Adipocyte (in vitro differentiated cells): ENCODE measurements around the gene ZCCHC24.
A peak's percentile ranks its signal among the peaks of the same experiment; 100 is the strongest.

Source experiments
- DNase-seq: peaks from one replicate; pipeline ENCODE4 v3.0.0-alpha.2; 2015; ENCODE audit warnings: low read depth
- H3K27me3 ChIP-seq: replicated peaks from 2 replicates; pipeline ENCODE4 v1.7.0; 2013; ENCODE audit warnings: mild to moderate bottlenecking, low read length, moderate library complexity; ENCODE audit not compliant: control insufficient read depth, insufficient read depth
- H3K36me3 ChIP-seq: 2 replicates; pipeline ENCODE4 v1.7.0; 2013; ENCODE audit warnings: low read length, mild to moderate bottlenecking, moderate library complexity; ENCODE audit not compliant: control insufficient read depth, insufficient read depth, severe bottlenecking
- H3K4me1 ChIP-seq: 2 replicates; pipeline ENCODE4 v1.7.0; 2013; ENCODE audit warnings: mild to moderate bottlenecking, low read length, moderate library complexity; ENCODE audit not compliant: control insufficient read depth, insufficient read depth
- H3K4me3 ChIP-seq: 2 replicates; pipeline ENCODE4 v1.7.0; 2013; ENCODE audit warnings: mild to moderate bottlenecking, low read length, moderate library complexity
- H3K9ac ChIP-seq: 2 replicates; pipeline ENCODE4 v1.7.0; 2013; ENCODE audit warnings: mild to moderate bottlenecking, low read length, moderate library complexity
- H3K9me3 ChIP-seq: 2 replicates; pipeline ENCODE4 v1.7.0; 2013; ENCODE audit warnings: mild to moderate bottlenecking, low read length, moderate library complexity; ENCODE audit not compliant: control insufficient read depth

ZCCHC24 gene

DNA sequence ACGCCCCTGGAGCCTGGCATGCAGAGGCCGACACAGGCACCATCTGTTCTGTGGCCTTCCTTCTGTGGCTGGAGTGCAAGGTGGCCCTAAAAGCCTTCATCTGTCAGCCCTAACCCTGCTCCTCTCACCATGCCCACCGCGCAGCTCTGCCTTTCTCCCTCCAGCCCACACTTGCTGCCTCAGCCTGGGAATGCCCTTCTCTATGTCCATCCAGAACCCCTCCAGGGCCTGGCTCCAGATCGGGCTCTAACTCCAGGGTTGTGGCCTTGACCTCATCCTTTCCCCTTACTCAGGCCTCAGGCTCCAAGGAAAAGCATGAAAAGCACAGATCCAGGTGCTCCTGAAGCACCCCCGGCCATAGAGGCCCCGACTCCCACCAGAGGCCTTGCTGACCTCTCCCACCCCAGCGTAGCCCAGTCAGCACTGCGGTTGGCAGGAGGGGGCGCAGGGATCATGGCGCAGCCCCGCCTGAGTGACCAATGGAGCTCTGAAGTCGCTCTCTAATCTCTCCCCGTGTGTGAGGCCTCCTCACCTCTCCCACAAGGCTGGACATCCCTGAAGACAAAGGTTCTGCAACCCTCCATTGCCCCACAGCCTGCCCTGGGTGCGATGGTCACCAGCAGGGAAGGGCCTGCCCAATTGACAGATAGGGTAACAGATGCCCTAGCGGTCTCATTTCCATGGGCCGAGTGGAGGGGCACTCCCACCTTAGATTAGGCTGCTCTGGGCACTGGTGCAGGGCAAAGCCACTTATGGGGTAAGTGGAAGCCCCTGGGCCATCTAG is 9.2 kb downstream of the ZCCHC24 start:
- Histone ChIP-seq H3K9ac (peak overlapping the region; percentile 95), H3K4me3 (peak overlapping the region; percentile 25), H3K36me3 (peaks cover 47% of the 10 kb centered on the region), H3K4me1 (peaks cover 96% of the 10 kb centered on the region), H3K9me3 (no peaks in the 10 kb centered on the region), H3K27me3 (no peaks in the 10 kb centered on the region)
- no peak for DNase-seq

DNA sequence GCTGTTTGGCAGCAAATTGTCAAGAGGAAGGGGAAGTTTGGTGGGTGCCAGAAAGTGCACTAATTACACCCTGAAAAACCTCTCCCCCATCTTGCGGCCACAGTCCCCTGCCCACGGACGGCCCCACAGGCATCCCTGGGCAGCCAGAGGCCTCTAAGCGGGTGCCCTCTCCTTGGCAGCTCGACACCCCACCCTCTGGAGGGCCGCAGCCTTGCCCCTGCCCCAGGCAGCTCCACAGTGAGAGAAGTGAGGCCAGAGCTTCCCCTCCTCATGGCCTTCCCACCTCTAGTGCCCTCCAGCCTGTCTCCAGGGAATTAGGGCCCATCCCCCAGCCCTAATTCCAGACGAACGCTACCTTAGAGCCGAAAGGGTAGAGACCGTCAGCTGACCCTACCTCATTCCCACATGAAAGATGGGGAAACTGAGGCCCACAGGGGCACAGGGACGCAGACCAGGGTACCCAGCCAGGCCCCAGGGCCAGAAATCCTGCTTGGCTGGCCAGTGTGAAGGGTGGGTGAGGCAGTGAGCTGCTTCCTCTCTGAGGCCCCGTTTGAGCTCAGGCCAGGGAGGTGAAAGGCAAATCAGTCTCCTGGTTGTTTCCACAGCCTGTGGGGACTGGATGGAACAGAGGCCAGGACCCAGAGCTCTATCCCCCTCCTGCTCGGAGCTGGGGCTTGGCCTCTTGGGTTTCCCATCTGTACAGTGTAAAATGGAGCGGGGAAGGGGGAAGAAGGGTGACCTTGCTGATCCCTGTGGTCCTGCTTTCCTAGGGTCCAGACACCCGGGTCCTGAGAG is 10.0 kb downstream of the ZCCHC24 start:
- H3K9me3 ChIP-seq: no peaks in the 10 kb centered on the region
- H3K9ac ChIP-seq: peak overlapping the region; percentile 95
- peaks cover 52% of the 10 kb centered on the region for H3K36me3 ChIP-seq
- H3K4me1 ChIP-seq: peaks cover 96% of the 10 kb centered on the region
- peak; percentile 57 for DNase-seq
- H3K4me3 ChIP-seq: peak overlapping the region; percentile 53
- H3K27me3 ChIP-seq: no peaks in the 10 kb centered on the region

- peaks cover 96% of the 10 kb centered on the region for H3K4me1 ChIP-seq
Observed at GRCh38 chr10:79434821-79435251, 10.6 kb downstream of the ZCCHC24 start.

DNA sequence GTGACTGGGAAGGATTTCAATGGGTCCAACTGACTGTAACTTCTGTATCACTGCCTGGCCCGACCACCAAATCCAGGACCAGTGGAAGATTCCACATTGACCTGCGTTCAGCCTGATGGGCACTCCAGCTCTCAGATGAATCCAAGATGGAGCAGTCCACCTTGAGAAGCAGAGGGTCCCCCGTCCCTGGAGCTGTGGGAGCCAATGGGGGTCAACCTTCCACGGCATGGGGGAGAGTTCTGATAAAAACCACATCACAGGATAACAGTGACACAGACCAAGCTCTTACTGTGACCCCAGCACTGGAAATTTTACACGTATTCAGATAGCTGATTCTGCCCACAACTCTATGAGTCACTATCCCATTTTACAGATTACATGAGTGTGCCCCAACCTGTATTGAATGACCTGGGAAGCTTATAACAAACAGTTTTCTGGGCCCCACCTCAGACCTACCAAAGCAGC is 11.2 kb downstream of the ZCCHC24 start:
- peaks cover 94% of the 10 kb centered on the region for H3K4me1 ChIP-seq
- no peak for DNase-seq

More at GRCh38 chr10:79434821-79435251, 10.6 kb downstream of the ZCCHC24 start:
- Histone ChIP-seq H3K4me3 (peak overlapping the region; percentile 70), H3K36me3 (peaks cover 58% of the 10 kb centered on the region), H3K9me3 (no peaks in the 10 kb centered on the region), H3K27me3 (no peaks in the 10 kb centered on the region), H3K9ac (peak overlapping the region; percentile 95)
- DNase-seq: peak; percentile 85

DNA sequence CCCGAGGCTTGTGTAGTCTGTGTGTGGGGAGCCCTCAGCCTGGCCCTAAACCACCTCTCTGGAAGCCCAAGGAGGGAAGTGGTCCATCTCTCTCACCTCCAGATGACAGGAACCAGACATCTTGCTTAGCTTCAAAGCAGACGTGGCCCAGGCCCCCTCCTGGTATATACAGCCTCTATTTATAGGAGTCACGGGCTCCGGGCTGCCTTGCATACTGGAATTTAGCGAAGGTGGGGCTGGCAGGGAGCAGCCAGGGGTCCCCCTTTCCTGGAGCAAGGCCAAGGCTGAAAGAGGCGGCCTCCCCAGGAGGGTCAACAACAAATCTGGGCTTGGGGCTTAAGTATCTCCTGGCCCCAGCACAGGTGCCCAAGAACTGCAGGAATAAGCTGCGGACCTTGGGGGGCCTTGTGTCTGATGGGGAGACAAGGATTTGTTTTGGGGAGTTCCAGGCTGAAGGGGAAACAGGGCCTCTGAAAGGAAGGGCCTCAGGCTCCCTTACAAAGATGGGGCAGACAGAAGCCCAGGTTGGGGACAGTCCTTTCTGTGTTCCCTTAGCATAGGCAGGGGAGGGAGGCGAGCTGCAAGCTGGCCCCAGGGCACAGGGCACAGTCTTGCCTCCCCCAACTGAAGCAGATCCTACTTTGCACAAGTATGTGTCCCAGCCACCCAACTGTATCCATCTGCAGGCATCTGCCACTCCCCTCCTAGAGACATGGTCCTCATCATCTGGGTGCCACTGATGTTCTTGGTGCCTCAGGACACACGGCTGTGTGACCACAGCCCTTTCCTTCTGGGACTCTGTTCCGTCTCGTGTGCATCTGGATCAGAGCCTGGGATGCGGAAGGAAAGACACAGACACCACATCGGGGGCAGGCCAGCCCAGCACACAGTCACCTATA is 11.9 kb downstream of the ZCCHC24 start:
- DNase-seq: no peak
- Histone ChIP-seq H3K4me1 (peaks cover 88% of the 10 kb centered on the region), H3K36me3 (peaks cover 64% of the 10 kb centered on the region)

More for the DNA sequence above, 11.2 kb downstream of the ZCCHC24 start:
- H3K36me3 ChIP-seq: peaks cover 64% of the 10 kb centered on the region
- H3K9ac ChIP-seq: peak overlapping the region; percentile 95
- H3K9me3 ChIP-seq: no peaks in the 10 kb centered on the region
- no peaks in the 10 kb centered on the region for H3K27me3 ChIP-seq
- peak overlapping the region; percentile 70 for H3K4me3 ChIP-seq

GRCh38 chr10:79431891-79432831 is 13.3 kb downstream of the ZCCHC24 start:
- H3K9ac ChIP-seq: peak overlapping the region; percentile 95
- H3K27me3 ChIP-seq: no peaks in the 10 kb centered on the region
- H3K36me3 ChIP-seq: peaks cover 71% of the 10 kb centered on the region
- peaks cover 73% of the 10 kb centered on the region for H3K4me1 ChIP-seq
- peak overlapping the region; percentile 23 for H3K4me3 ChIP-seq
- H3K9me3 ChIP-seq: no peaks in the 10 kb centered on the region
- peak; percentile 77 for DNase-seq

More for the DNA sequence above, 11.9 kb downstream of the ZCCHC24 start:
- H3K4me3 ChIP-seq: no peak overlapping the region
- H3K9me3 ChIP-seq: no peaks in the 10 kb centered on the region
- peak overlapping the region; percentile 95 for H3K9ac ChIP-seq
- no peaks in the 10 kb centered on the region for H3K27me3 ChIP-seq

DNA sequence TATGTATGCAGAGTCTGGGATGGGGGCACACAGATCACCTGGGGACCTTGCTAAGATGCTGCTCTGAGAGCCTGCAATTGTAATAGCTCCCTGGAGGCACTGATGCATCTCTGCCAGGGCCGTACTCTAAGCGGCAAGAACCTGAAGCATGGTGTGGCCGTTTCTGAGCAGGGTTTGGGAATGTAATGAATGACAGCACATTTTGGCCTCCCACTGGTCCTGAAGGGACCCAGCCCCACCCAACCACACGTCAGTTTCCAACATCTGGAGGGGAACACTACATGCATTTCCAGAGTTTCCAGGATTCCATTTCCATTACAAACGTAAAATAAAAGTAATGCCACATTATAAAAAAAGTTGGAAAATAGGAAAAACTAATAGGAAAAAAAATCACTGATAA is 14.0 kb downstream of the ZCCHC24 start:
- no peaks in the 10 kb centered on the region for H3K9me3 ChIP-seq
- H3K36me3 ChIP-seq: peaks cover 72% of the 10 kb centered on the region
- peak overlapping the region; percentile 23 for H3K4me3 ChIP-seq
- H3K27me3 ChIP-seq: no peaks in the 10 kb centered on the region
- DNase-seq: peak; percentile 45
- H3K4me1 ChIP-seq: peaks cover 66% of the 10 kb centered on the region
- H3K9ac ChIP-seq: peak overlapping the region; percentile 95

DNA sequence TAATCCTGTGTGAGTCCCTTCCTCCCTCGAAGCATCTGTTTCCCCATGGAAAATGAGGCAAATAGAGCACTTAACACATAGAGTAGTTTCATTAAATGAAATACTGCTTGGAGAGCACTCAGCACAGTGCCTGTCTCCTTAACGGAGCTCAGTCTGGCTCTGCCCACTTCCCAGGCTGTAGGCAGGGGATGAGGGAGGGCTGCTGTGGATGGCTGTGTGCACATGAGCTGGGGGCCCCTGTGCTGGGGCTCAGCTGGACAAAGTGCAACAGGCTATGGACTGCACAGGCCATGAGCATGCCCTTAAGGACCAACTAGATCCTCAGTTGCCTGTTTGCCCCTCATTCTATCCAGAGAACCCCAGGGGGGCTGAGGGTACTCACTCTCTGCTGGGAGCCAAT is 14.5 kb downstream of the ZCCHC24 start:
- peak overlapping the region; percentile 23 for H3K4me3 ChIP-seq
- H3K4me1 ChIP-seq: peaks cover 64% of the 10 kb centered on the region
- peak overlapping the region; percentile 95 for H3K9ac ChIP-seq
- H3K27me3 ChIP-seq: no peaks in the 10 kb centered on the region
- H3K9me3 ChIP-seq: no peaks in the 10 kb centered on the region
- DNase-seq: no peak
- H3K36me3 ChIP-seq: peaks cover 74% of the 10 kb centered on the region

- H3K9me3 ChIP-seq: no peaks in the 10 kb centered on the region
- H3K36me3 ChIP-seq: peaks cover 79% of the 10 kb centered on the region
- H3K4me3 ChIP-seq: no peak overlapping the region
- H3K9ac ChIP-seq: peak overlapping the region; percentile 95
- no peaks in the 10 kb centered on the region for H3K27me3 ChIP-seq
- peaks cover 60% of the 10 kb centered on the region for H3K4me1 ChIP-seq
- DNase-seq: no peak
Observed at GRCh38 chr10:79430325-79430905, 15.0 kb downstream of the ZCCHC24 start.

GRCh38 chr10:79429751-79430150 is 15.7 kb downstream of the ZCCHC24 start:
- peaks cover 85% of the 10 kb centered on the region for H3K36me3 ChIP-seq
- H3K9me3 ChIP-seq: no peaks in the 10 kb centered on the region
- no peak for DNase-seq
- H3K4me3 ChIP-seq: no peak overlapping the region
- H3K4me1 ChIP-seq: peaks cover 62% of the 10 kb centered on the region
- no peaks in the 10 kb centered on the region for H3K27me3 ChIP-seq
- peak overlapping the region; percentile 95 for H3K9ac ChIP-seq
